Ishikawa (cell line): Measurements from ENCODE around the gene APC2.

ENCODE experiments used
- CEBPB ChIP-seq: IDR thresholded peaks from 2 replicates; pipeline ENCODE4 v1.6.1; 2012
- CREB1 ChIP-seq: IDR thresholded peaks from 2 replicates; pipeline ENCODE4 v1.6.1; 2012; ENCODE audit warnings: low read depth
- EGR1 ChIP-seq: IDR thresholded peaks from 2 replicates; pipeline ENCODE4 v1.6.1; 2012
- EP300 ChIP-seq: IDR thresholded peaks from 2 replicates; pipeline ENCODE4 v1.6.1; 2012; ENCODE audit warnings: borderline replicate concordance
- FOXM1 ChIP-seq: IDR thresholded peaks from 2 replicates; pipeline ENCODE4 v1.6.1; 2012; ENCODE audit warnings: low read depth, borderline replicate concordance
- MAX ChIP-seq: IDR thresholded peaks from 2 replicates; pipeline ENCODE4 v1.6.1; 2012
- NFIC ChIP-seq: IDR thresholded peaks from 2 replicates; pipeline ENCODE4 v1.6.1; 2012
- RAD21 ChIP-seq: IDR thresholded peaks from 2 replicates; pipeline ENCODE4 v1.6.1; 2012; ENCODE audit warnings: low read depth
- REST ChIP-seq: IDR thresholded peaks from 2 replicates; pipeline ENCODE4 v1.6.1; 2012; ENCODE audit warnings: low read depth, mild to moderate bottlenecking
- TAF1 ChIP-seq: IDR thresholded peaks from 2 replicates; pipeline ENCODE4 v1.6.1; 2012; ENCODE audit warnings: low read depth, mild to moderate bottlenecking
- TCF12 ChIP-seq: IDR thresholded peaks from 2 replicates; pipeline ENCODE4 v1.6.1; 2012; ENCODE audit warnings: low read depth
- TEAD4 ChIP-seq: IDR thresholded peaks from 2 replicates; pipeline ENCODE4 v1.6.1; 2012
- USF1 ChIP-seq: IDR thresholded peaks from 2 replicates; pipeline ENCODE4 v1.6.1; 2012
- YY1 ChIP-seq: IDR thresholded peaks from 2 replicates; pipeline ENCODE4 v1.6.1; 2012; ENCODE audit warnings: low read depth
- ZBTB7A ChIP-seq: IDR thresholded peaks from 2 replicates; pipeline ENCODE4 v1.6.1; 2012; ENCODE audit warnings: low read depth

The APC2 gene

GRCh38 chr19:1495051-1495798, 45.3 kb downstream of the APC2 start:
- TF ChIP-seq MAX (no peak), NFIC (no peak), REST (no peak), TCF12 (no peak), TEAD4 (no peak), CEBPB (no peak), YY1 (no peak), RAD21 (no peak), CREB1 (no peak), ZBTB7A (no peak), EGR1 (no peak)

- no peak for TF ChIP-seq EGR1
- TF ChIP-seq EP300, result no peak
- TF ChIP-seq YY1, result no peak
- no peak for TF ChIP-seq NFIC
These were observed 46.1 kb downstream of the APC2 start for GRCh38 chr19:1495799-1496713.

- no peak for TF ChIP-seq EGR1
- TF ChIP-seq ZBTB7A, result no peak
- TF ChIP-seq RAD21, result no peak
- no peak for TF ChIP-seq EP300
- no peak for TF ChIP-seq TCF12
- no peak for TF ChIP-seq REST
- TF ChIP-seq MAX, result no peak
- no peak for TF ChIP-seq TEAD4
- no peak for TF ChIP-seq USF1
- no peak for TF ChIP-seq YY1
- TF ChIP-seq FOXM1, result no peak
These were observed 47.0 kb downstream of the APC2 start for GRCh38 chr19:1496714-1497577.

- no peak for TF ChIP-seq REST
- TF ChIP-seq NFIC, result no peak
- TF ChIP-seq TEAD4, result no peak
- no peak for TF ChIP-seq RAD21
- TF ChIP-seq CREB1, result no peak
- no peak for TF ChIP-seq CEBPB
- no peak for TF ChIP-seq ZBTB7A
- TF ChIP-seq TAF1, result no peak
These were observed 47.8 kb downstream of the APC2 start for GRCh38 chr19:1497578-1498235.
